ENCODE measurements around the gene CYFIP1. TPM values are rescaled to one million over a fixed set of nuclear protein-coding genes. Genes with fewer than 3 reads are reported as not detected.

CYFIP1 gene
- total and polyA plus RNA-seq, 7 experiments from 2014 or later, result 0.40 to 37.8 (median 10.0) TPM

DNA sequence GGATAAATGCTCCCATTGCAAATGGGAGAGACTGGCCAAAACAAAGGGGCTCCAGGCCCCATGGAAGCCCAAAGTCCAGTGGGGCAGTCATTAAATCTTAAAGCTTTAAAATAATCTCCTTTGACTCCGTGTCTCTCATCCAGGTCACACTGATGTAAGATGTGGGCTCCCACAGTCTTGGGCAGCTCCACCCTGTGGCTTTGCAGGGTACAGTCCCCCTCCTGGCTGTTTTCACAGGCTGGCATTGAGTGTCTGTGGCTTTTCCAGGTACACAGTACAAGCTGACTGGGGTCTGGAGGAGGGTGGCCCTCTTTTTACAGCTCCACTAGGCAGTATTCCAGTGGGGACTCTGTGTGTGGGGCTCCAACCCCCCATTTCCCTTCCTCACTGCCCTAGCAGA is 95.8 kb downstream of the CYFIP1 start:
- Histone ChIP-seq H3K27ac (ENCODE audit: low read depth, low read length) (no peak overlapping the region), H3K4me3 (ENCODE audit: low read length) (no peak overlapping the region), H3K36me3 (ENCODE audit: control insufficient read depth in 2 of 3, insufficient read depth in 3 of 3, low read length in 3 of 3) (no peaks in the 10 kb centered on the region), H3K9me3 (ENCODE audit: control insufficient read depth in 2 of 3, low read length in 3 of 3) (no peaks in the 10 kb centered on the region), H3K27me3 (ENCODE audit: control insufficient read depth in 2 of 2, insufficient read depth in 2 of 2, low read length in 2 of 2) (no peaks in the 10 kb centered on the region), H3K4me1 (ENCODE audit: control insufficient read depth in 2 of 2, insufficient read depth in 2 of 2, low read length in 2 of 2) (no peaks in the 10 kb centered on the region)
- intact Hi-C loops (cut with micrococcal nuclease), result loop anchor here in 1 of 2 donors (5.0 kb wide), 1 partner anchor 127 kb away; no protein-coding TSS in a partner anchor
- ChIA-PET POLR2A (no interaction called here), CTCF (no interaction called here)
- Mint-ChIP-seq H3K4me3 (no peak overlapping the region), H3K4me1 (no peaks in the 10 kb centered on the region), H3K9me3 (no peaks in the 10 kb centered on the region), H3K27me3 (no peaks in the 10 kb centered on the region), H3K27ac (no peak overlapping the region), H3K36me3 (peaks cover 0 to 5% (median 0%) of the 10 kb centered on the region in 5 donors)
- no peak for ATAC-seq
- DNase-seq, result peak in 1 of 9 donors; percentile 8

DNA sequence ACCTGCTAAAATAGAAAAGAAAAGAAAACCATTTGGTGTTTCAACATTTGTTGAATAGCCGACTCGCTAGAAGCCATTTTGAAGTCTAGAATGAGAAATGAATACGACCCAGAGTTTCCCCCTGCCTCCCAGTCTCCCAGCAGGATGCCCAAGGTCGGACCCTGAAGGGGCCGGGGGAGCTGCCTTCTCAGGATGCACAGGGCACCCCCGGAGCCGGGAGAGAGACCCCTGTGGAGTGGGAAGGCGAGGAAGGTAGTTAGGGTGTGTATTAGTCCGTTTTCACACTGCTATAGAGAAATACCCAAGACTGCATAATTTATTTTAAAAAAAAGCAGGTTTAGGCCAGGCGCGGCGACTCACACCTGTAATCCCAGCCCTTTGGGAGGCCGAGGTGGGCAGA is 97.0 kb downstream of the CYFIP1 start:
- no peaks in the 10 kb centered on the region for H3K9me3 ChIP-seq (ENCODE audit: control insufficient read depth in 2 of 3, low read length in 3 of 3)
- CTCF ChIA-PET, result no interaction called here
- no peaks in the 10 kb centered on the region for H3K9me3 Mint-ChIP-seq

GRCh38 chr15:22881739-22882440 is 98.3 kb downstream of the CYFIP1 start:
- Histone ChIP-seq H3K4me3 (ENCODE audit: low read length) (no peak overlapping the region), H3K27me3 (ENCODE audit: control insufficient read depth in 2 of 2, insufficient read depth in 2 of 2, low read length in 2 of 2) (no peaks in the 10 kb centered on the region), H3K9me3 (ENCODE audit: control insufficient read depth in 2 of 3, low read length in 3 of 3) (peaks cover 0 to 4% (median 0%) of the 10 kb centered on the region in 3 experiments), H3K27ac (ENCODE audit: low read depth, low read length) (no peak overlapping the region), H3K36me3 (ENCODE audit: control insufficient read depth in 2 of 3, insufficient read depth in 3 of 3, low read length in 3 of 3) (no peaks in the 10 kb centered on the region), H3K4me1 (ENCODE audit: control insufficient read depth in 2 of 2, insufficient read depth in 2 of 2, low read length in 2 of 2) (no peaks in the 10 kb centered on the region)
- Mint-ChIP-seq H3K27me3 (peaks cover 0 to 3% (median 0%) of the 10 kb centered on the region in 5 donors), H3K9me3 (peaks cover 0 to 2% (median 0%) of the 10 kb centered on the region in 11 donors), H3K4me3 (no peak overlapping the region), H3K4me1 (no peaks in the 10 kb centered on the region), H3K36me3 (peaks cover 0 to 8% (median 3%) of the 10 kb centered on the region in 5 donors), H3K27ac (no peak overlapping the region)
- CTCF ChIA-PET, result no interaction called here
- POLR2A ChIA-PET, result no interaction called here
- intact Hi-C loops (cut with micrococcal nuclease), result loop anchor here in 1 of 2 donors (5.0 kb wide), 1 partner anchor 125 kb away; no protein-coding TSS in a partner anchor
- ATAC-seq (no peak), DNase-seq (no peak)

More for the DNA sequence above, 97.0 kb downstream of the CYFIP1 start:
- POLR2A ChIA-PET, result no interaction called here
- Histone ChIP-seq H3K4me3 (ENCODE audit: low read length) (no peak overlapping the region), H3K36me3 (ENCODE audit: control insufficient read depth in 2 of 3, insufficient read depth in 3 of 3, low read length in 3 of 3) (no peaks in the 10 kb centered on the region), H3K27me3 (ENCODE audit: control insufficient read depth in 2 of 2, insufficient read depth in 2 of 2, low read length in 2 of 2) (no peaks in the 10 kb centered on the region), H3K4me1 (ENCODE audit: control insufficient read depth in 2 of 2, insufficient read depth in 2 of 2, low read length in 2 of 2) (no peaks in the 10 kb centered on the region), H3K27ac (ENCODE audit: low read depth, low read length) (no peak overlapping the region)
- H3K4me3 Mint-ChIP-seq, result no peak overlapping the region
- no peaks in the 10 kb centered on the region for H3K4me1 Mint-ChIP-seq
- DNase-seq, result no peak
- H3K36me3 Mint-ChIP-seq, result peaks cover 0 to 6% (median 0%) of the 10 kb centered on the region in 5 donors
- intact Hi-C loops (cut with micrococcal nuclease), result loop anchor here in 1 of 2 donors (5.0 kb wide), 1 partner anchor 126 kb away; no protein-coding TSS in a partner anchor
- no peak for ATAC-seq
- H3K27ac Mint-ChIP-seq, result no peak overlapping the region
- peaks cover 0 to under 1% (median 0%) of the 10 kb centered on the region in 5 donors for H3K27me3 Mint-ChIP-seq

GRCh38 chr15:22880981-22881738 is 99.0 kb downstream of the CYFIP1 start:
- no peaks in the 10 kb centered on the region for H3K36me3 ChIP-seq (ENCODE audit: control insufficient read depth in 2 of 3, insufficient read depth in 3 of 3, low read length in 3 of 3)
- CTCF ChIA-PET, result no interaction called here

GRCh38 chr15:22880068-22880980 is 99.8 kb downstream of the CYFIP1 start:
- ChIA-PET CTCF (no interaction called here), POLR2A (no interaction called here)
- Histone ChIP-seq H3K36me3 (ENCODE audit: control insufficient read depth in 2 of 3, insufficient read depth in 3 of 3, low read length in 3 of 3) (no peaks in the 10 kb centered on the region), H3K27ac (ENCODE audit: low read depth, low read length) (no peak overlapping the region), H3K9me3 (ENCODE audit: control insufficient read depth in 2 of 3, low read length in 3 of 3) (peaks cover 0 to 4% (median 0%) of the 10 kb centered on the region in 3 experiments), H3K4me3 (ENCODE audit: low read length) (no peak overlapping the region), H3K27me3 (ENCODE audit: control insufficient read depth in 2 of 2, insufficient read depth in 2 of 2, low read length in 2 of 2) (no peaks in the 10 kb centered on the region), H3K4me1 (ENCODE audit: control insufficient read depth in 2 of 2, insufficient read depth in 2 of 2, low read length in 2 of 2) (no peaks in the 10 kb centered on the region)
- H3K27me3 Mint-ChIP-seq, result peaks cover 0 to 3% (median 0%) of the 10 kb centered on the region in 5 donors
- H3K27ac Mint-ChIP-seq, result no peak overlapping the region
- no peak overlapping the region for H3K4me3 Mint-ChIP-seq
- no peak for ATAC-seq
- peaks cover 0 to 13% (median 4%) of the 10 kb centered on the region in 5 donors for H3K36me3 Mint-ChIP-seq
- H3K9me3 Mint-ChIP-seq, result peaks cover 0 to 4% (median 0%) of the 10 kb centered on the region in 11 donors
- intact Hi-C loops (cut with micrococcal nuclease), result loop anchor here in 1 of 2 donors (5.0 kb wide), 1 partner anchor 123 kb away; no protein-coding TSS in a partner anchor
- no peaks in the 10 kb centered on the region for H3K4me1 Mint-ChIP-seq
- no peak for DNase-seq

More at GRCh38 chr15:22880981-22881738, 99.0 kb downstream of the CYFIP1 start:
- no peak for DNase-seq
- Histone ChIP-seq H3K9me3 (ENCODE audit: control insufficient read depth in 2 of 3, low read length in 3 of 3) (peaks cover 0 to 4% (median 0%) of the 10 kb centered on the region in 3 experiments), H3K27ac (ENCODE audit: low read depth, low read length) (no peak overlapping the region), H3K4me3 (ENCODE audit: low read length) (no peak overlapping the region), H3K4me1 (ENCODE audit: control insufficient read depth in 2 of 2, insufficient read depth in 2 of 2, low read length in 2 of 2) (no peaks in the 10 kb centered on the region), H3K27me3 (ENCODE audit: control insufficient read depth in 2 of 2, insufficient read depth in 2 of 2, low read length in 2 of 2) (no peaks in the 10 kb centered on the region)
- no peak overlapping the region for H3K27ac Mint-ChIP-seq
- peaks cover 0 to 8% (median 3%) of the 10 kb centered on the region in 5 donors for H3K36me3 Mint-ChIP-seq
- peaks cover 0 to 4% (median 0%) of the 10 kb centered on the region in 11 donors for H3K9me3 Mint-ChIP-seq
- peaks cover 0 to 3% (median 0%) of the 10 kb centered on the region in 5 donors for H3K27me3 Mint-ChIP-seq
- H3K4me3 Mint-ChIP-seq, result no peak overlapping the region
- no peak for ATAC-seq
- POLR2A ChIA-PET, result no interaction called here
- H3K4me1 Mint-ChIP-seq, result no peaks in the 10 kb centered on the region
- intact Hi-C loops (cut with micrococcal nuclease), result loop anchor here in 1 of 2 donors (5.0 kb wide), 1 partner anchor 124 kb away; no protein-coding TSS in a partner anchor

- Histone ChIP-seq H3K27me3 (ENCODE audit: control insufficient read depth in 2 of 2, insufficient read depth in 2 of 2, low read length in 2 of 2) (no peaks in the 10 kb centered on the region), H3K9me3 (ENCODE audit: control insufficient read depth in 2 of 3, low read length in 3 of 3) (peaks cover 0 to 4% (median 0%) of the 10 kb centered on the region in 3 experiments), H3K4me1 (ENCODE audit: control insufficient read depth in 2 of 2, insufficient read depth in 2 of 2, low read length in 2 of 2) (no peaks in the 10 kb centered on the region), H3K36me3 (ENCODE audit: control insufficient read depth in 2 of 3, insufficient read depth in 3 of 3, low read length in 3 of 3) (no peaks in the 10 kb centered on the region), H3K27ac (ENCODE audit: low read depth, low read length) (no peak overlapping the region), H3K4me3 (ENCODE audit: low read length) (no peak overlapping the region)
- Mint-ChIP-seq H3K36me3 (peaks cover 0 to 13% (median 6%) of the 10 kb centered on the region in 5 donors), H3K4me3 (no peak overlapping the region), H3K4me1 (no peaks in the 10 kb centered on the region), H3K27me3 (peaks cover 0 to 3% (median 0%) of the 10 kb centered on the region in 5 donors), H3K27ac (peak overlapping the region in 1 of 9 donors; percentile 50), H3K9me3 (peaks cover 0 to 4% (median 0%) of the 10 kb centered on the region in 11 donors)
- POLR2A ChIA-PET, result no interaction called here
- CTCF ChIA-PET, result no interaction called here
- ATAC-seq (no peak), DNase-seq (no peak)
- intact Hi-C loops (cut with micrococcal nuclease), result no loop called here
Observed at GRCh38 chr15:22878103-22878502, 102.1 kb downstream of the CYFIP1 start.

Data from naive thymus-derived CD4-positive, alpha-beta T cell (primary cell).